ENCODE data around the gene KIF16B. TPM values are rescaled to one million over a fixed set of nuclear protein-coding genes. Genes with fewer than 3 reads are reported as not detected.

Gene KIF16B
- total and polyA plus RNA-seq, 2 donors (not counting 3 experiments of a cell fraction or from before 2014, with no cell fraction given) = 2.9 to 8.8 TPM

- Histone ChIP-seq H3K9ac (replicated peaks; ENCODE audit: extremely low read depth, insufficient read depth, low read length) (no peak overlapping the region), H3K36me3 (ENCODE audit: control insufficient read depth in 2 of 2, extremely low read depth in 1 of 2, insufficient read depth in 2 of 2, low read length in 2 of 2) (no peaks in the 10 kb centered on the region), H3K27me3 (ENCODE audit: control insufficient read depth in 2 of 2, insufficient read depth in 2 of 2, low read length in 2 of 2) (no peaks in the 10 kb centered on the region), H3K79me2 (ENCODE audit: control insufficient read depth, insufficient read depth, low read length) (no peaks in the 10 kb centered on the region), H3K27ac (ENCODE audit: insufficient read depth, low read depth, low read length) (no peak overlapping the region), H2AFZ (ENCODE audit: low read depth, low read length) (no peak overlapping the region), H3K9me1 (replicated peaks; ENCODE audit: control insufficient read depth, extremely low read depth, insufficient read depth, low read length) (no peaks in the 10 kb centered on the region), H3K4me2 (ENCODE audit: insufficient read depth, low read length) (no peak overlapping the region), H3K9me3 (replicated peaks; ENCODE audit: control insufficient read depth, insufficient read depth, low read length) (no peaks in the 10 kb centered on the region), H3K4me3 (replicated peaks in 1 of 3; ENCODE audit: insufficient read depth in 1 of 3, low read depth in 1 of 3, low read length in 3 of 3) (no peak overlapping the region), H3K4me1 (ENCODE audit: control insufficient read depth, extremely low read depth, insufficient read depth, low read length) (no peaks in the 10 kb centered on the region), H4K20me1 (replicated peaks; ENCODE audit: control insufficient read depth, extremely low read depth, insufficient read depth, low read length) (no peaks in the 10 kb centered on the region)
- TF ChIP-seq MAX (IDR thresholded peaks at IDR 0.05; ENCODE audit: insufficient read depth, insufficient read length) (no peak), GATA2 (IDR thresholded peaks at IDR 0.05; ENCODE audit: insufficient read depth, insufficient read length, low read depth, low read length) (no peak), POLR2AphosphoS5 (IDR thresholded peaks at IDR 0.05; ENCODE audit: insufficient read depth, low read depth, low read length) (no peak), JUN (IDR thresholded peaks at IDR 0.05; ENCODE audit: borderline replicate concordance, insufficient read depth, insufficient read length, low read depth) (no peak), EZH2 (IDR thresholded peaks at IDR 0.05; ENCODE audit: borderline replicate concordance, low read depth, low read length, severe bottlenecking) (no peak), MYC (IDR thresholded peaks at IDR 0.05; ENCODE audit: low read depth, low read length) (no peak), POLR2A (IDR thresholded peaks at IDR 0.05; ENCODE audit: low read depth, low read length) (no peak), CTCF (IDR thresholded peaks at IDR 0.05; ENCODE audit: extremely low read depth in 1 of 2, insufficient read depth in 1 of 2, low read depth in 1 of 2, low read length in 2 of 2) (no peak), FOS (IDR thresholded peaks at IDR 0.05; ENCODE audit: borderline replicate concordance, insufficient read depth, low read length) (no peak)
- no peak for DNase-seq (ENCODE audit: low read depth, low spot score)
- no peak for FAIRE-seq
- ChIA-PET CTCF (no interaction called here), POLR2A (no interaction called here)
- intact Hi-C loops (cut with micrococcal nuclease) (loop anchor here (10.0 kb wide), 1 partner anchor 1210 kb away; no protein-coding TSS in a partner anchor), dilution Hi-C loops (cut with MboI; ENCODE audit: extremely low pct_ligation_motif_present, low sequenced_read_pairs) (no loop called here)
- no TSS peak for BruUV-seq (replicated peaks)
Measured at GRCh38 chr20:16474363-16474762, 98.9 kb downstream of the KIF16B start.
